Brain microvascular endothelial cell (primary cell): ENCODE results near the gene LGALS9C.
A peak's percentile ranks its signal among the peaks of the same experiment; 100 is the strongest.
"Not testable (repeated sequence)": the region's sequence is repeated elsewhere in the genome, so short reads cannot be mapped to it uniquely, and the experiment has no call there.

Source experiments
- DNase-seq: peaks from one replicate; pipeline ENCODE4 v3.0.0-alpha.2; 2020
- H3K27ac ChIP-seq: fragments of 250-450 bp; sonication (Bioruptor Pico); 2 replicates; pipeline ENCODE4 v1.5.1; 2020; ENCODE audit warnings: mild to moderate bottlenecking, moderate library complexity
- H3K27me3 ChIP-seq: fragments of 250-450 bp; sonication (Bioruptor Pico); replicated peaks from 2 replicates; pipeline ENCODE4 v1.5.1; 2020; ENCODE audit warnings: mild to moderate bottlenecking
- H3K36me3 ChIP-seq: fragments of 250-450 bp; sonication (Bioruptor Pico); replicated peaks from 2 replicates; pipeline ENCODE4 v1.5.1; 2020; ENCODE audit warnings: mild to moderate bottlenecking
- H3K4me3 ChIP-seq: 2 replicates; pipeline ENCODE4 v1.5.1; 2011; ENCODE audit warnings: low read depth, mild to moderate bottlenecking, control low read depth, low read length, moderate library complexity
- in situ Hi-C: cut with HindIII; loops from 2 replicates; pipeline ENCODE4 v1.10.0; 2017; ENCODE audit warnings: low sequenced_read_pairs, low pct_ligation_motif_present

The LGALS9C gene

DNA sequence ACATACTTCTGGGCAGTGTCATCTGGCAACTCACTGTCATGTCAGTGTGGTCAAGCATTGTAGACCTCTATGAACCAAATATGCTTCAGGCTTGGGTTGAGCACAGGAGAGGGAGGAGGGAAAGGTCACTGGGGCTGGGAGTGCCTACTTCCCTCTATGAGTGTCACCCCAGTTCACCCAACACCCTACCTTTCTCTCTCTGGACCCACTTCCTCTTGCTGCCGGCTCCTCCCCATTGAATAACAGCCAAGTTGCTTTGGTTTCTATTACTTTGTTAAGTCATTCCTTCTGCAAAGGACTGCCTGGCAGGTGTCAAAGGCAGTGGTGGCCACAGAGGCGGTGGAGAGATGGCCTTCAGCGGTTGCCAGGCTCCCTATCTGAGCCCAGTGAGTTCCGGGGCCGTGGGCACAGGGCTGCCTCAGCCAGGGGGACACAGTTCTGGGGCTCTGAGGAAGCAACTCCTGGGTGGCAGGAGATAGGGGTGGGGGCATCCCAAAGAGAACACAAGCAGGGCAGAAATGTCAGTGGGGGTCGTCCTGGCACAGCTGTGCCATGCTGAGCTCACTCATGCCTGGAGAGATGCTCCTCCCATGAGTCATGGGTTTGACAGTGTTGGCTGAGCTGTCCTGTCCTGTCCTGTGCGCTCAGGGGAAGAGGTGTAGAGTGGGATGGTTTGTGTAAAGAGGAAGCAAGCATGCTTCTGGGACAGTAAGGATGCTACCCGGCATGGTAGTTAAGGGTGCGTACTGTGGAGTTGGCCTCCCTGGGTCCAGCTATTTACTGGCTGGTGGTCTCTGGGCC is at the start of gene LGALS9C:
LGALS9C (plus strand) TSS at position 282 of the 801 bp plus-strand sequence; CDS start at position 348, 66 bp downstream.
- in situ Hi-C loops, DNase-seq, H3K36me3 ChIP-seq, H3K27me3 ChIP-seq, H3K27ac ChIP-seq, H3K4me3 ChIP-seq: not testable (repeated sequence)

DNA sequence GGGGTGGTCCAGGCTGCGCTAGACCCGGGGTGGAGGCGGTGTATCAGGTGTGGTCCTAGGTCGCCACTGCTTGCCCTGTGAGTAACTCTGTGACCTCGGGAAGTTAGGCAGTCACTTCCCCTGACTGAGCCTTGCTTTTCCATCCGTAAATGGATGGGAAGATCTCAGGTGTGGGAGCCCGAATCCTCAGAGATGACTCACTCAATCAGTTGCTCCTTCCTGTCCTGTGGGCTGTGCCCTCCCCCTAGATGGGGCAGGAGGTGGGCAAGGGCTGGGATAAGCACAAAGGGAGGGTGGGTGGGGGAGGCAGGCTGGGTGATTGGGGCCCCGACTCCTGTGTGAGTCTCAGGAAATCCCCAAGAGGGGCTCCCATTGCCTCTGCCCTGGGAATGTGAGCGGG is 44.4 kb upstream of the LGALS9C start:
- H3K27ac ChIP-seq, H3K36me3 ChIP-seq, DNase-seq, H3K27me3 ChIP-seq, in situ Hi-C loops, H3K4me3 ChIP-seq: not testable (repeated sequence)

DNA sequence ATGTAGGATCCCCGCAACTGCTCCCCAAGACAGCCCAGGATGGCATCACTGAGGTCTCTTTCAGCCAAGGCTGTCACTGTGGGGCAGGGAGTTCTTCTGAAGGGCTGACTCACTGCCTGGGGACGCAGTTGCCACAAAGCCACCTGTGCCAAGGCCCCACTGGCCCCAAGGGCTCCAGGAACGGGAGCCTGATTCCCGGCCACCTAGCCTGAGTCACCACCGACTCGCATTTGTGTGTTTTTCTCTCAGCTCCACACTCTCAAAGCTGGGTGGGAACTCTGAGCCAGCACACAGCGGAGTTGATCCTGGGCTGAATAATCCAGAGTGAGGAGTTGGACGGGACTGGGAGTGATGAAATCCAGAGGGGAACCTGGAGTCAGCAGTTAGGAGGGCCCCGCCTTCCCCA is 37.1 kb upstream of the LGALS9C start:
- H3K4me3 ChIP-seq, H3K27me3 ChIP-seq, in situ Hi-C loops, H3K27ac ChIP-seq, DNase-seq, H3K36me3 ChIP-seq: not testable (repeated sequence)

DNA sequence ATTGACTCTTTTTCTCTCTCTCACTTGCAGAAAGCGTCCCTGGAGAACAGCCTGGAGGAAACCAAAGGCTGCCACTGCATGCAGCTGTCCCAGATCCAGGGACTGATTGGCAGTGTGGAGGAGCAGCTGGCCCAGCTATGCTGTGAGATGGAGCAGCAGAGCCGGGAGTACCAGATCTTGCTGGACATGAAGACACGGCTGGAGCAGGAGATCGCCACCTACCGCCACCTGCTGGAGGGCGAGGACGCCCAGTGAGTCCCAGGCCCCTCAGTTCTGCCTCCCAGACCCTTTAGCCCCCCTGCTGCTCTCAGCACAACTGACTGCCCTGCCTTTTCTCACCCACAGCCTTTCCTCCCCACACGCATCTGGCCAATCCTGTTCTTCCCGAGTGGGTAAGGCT is 34.5 kb upstream of the LGALS9C start:
- H3K4me3 ChIP-seq, H3K27me3 ChIP-seq, H3K27ac ChIP-seq, H3K36me3 ChIP-seq, in situ Hi-C loops: not testable (repeated sequence)
- DNase-seq, result peak; percentile 36

DNA sequence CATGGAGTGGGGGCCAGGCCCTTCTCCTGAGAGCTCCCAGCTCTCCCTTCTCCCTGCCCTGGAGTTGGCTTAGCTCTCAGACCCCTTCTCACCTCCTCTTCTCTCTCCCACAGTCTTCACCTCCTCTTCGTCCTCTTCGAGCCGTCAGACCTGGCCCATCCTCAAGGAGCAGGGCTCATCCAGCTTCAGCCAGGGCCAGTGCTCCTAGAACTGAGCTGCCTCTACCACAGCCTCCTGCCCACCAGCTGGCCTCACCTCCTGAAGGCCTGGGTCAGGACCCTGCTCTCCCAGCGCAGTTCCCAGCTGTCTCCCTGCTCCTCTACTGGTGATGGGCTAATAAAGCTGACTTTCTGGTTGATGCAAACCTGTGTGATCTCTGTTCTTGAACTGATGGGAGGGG is 34.1 kb upstream of the LGALS9C start:
- H3K4me3 ChIP-seq, in situ Hi-C loops: not testable (repeated sequence)

DNA sequence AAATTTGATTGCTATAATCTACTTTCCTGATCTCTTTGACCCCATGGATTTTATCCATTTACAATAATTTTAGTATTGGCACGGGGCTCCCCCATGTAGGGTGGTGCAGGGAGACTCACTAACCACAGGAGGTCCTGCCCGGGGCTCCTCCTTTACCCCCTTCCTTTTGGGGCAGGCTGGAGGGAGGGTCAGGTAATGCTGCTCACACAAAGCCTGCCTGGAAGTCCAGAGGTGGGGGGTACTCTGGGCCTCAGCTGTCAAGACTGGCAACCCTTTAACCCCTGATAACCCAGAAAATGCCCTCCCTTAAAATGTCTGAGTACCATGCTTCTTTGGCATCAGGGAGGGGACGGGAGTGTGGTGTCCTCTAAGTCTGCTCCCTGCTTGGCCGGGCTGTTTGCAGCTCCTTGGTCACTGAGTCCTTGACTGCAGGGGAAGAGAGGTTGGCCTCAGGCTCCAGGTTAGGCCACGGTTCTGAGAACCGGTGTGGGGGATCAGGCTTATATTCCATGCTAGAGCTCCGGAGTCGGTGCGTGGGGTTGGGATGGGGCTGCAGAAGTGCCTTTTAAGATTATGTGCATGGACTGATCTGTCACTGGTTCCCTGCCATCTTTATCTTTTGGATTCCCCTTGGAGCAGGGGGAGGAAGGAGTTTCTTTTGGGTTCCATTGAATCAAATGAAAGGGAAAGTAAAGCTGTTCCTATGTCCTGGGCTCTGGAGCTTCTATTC is 28.9 kb upstream of the LGALS9C start:
- in situ Hi-C loops, H3K36me3 ChIP-seq, H3K27ac ChIP-seq, H3K27me3 ChIP-seq, H3K4me3 ChIP-seq, DNase-seq: not testable (repeated sequence)

More for the DNA sequence above, 34.1 kb upstream of the LGALS9C start:
- H3K36me3 ChIP-seq, H3K27me3 ChIP-seq, DNase-seq, H3K27ac ChIP-seq: not testable (repeated sequence)

DNA sequence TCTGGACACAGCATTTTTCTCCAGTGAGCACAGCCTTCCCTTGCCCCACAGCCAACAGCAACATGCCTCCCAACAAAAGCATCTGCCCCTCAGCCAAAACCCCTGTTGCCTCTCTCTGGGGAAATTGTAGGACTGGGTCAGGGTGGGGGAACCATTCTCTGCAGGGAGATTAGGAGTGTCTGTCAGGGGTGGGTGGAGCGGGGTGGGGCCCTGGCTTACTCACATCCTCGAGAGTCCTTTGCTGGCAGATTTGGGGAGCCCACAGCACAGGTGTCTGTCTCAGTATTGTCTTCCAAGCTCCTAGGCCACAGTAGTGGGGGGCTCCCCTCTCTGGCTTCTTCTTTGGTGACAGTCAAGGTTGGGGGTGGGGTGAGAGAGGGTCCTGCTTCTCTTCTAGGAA is 28.3 kb upstream of the LGALS9C start:
- DNase-seq, H3K4me3 ChIP-seq, in situ Hi-C loops, H3K36me3 ChIP-seq, H3K27me3 ChIP-seq, H3K27ac ChIP-seq: not testable (repeated sequence)

DNA sequence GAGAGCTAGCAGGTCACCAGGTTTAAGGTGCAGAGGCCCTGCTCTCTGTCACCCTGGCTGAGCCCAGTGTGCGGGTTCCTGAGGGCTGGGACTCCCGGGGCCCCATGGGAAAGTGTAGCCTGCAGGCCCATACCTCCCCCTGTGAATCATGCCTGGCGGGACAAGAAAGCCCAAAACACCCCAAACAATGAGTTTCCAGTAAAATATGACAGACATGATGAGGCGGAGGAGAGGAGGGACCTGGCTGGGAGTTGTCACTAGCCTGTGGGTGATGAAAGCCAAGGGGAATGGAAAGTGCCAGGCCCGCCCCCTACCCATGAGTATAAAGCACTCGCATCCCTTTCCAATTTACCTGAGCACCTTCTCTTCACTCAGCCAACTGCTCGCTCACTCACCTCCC is 26.8 kb upstream of the LGALS9C start:
- in situ Hi-C loops, H3K36me3 ChIP-seq, H3K27ac ChIP-seq, H3K27me3 ChIP-seq, H3K4me3 ChIP-seq, DNase-seq: not testable (repeated sequence)

DNA sequence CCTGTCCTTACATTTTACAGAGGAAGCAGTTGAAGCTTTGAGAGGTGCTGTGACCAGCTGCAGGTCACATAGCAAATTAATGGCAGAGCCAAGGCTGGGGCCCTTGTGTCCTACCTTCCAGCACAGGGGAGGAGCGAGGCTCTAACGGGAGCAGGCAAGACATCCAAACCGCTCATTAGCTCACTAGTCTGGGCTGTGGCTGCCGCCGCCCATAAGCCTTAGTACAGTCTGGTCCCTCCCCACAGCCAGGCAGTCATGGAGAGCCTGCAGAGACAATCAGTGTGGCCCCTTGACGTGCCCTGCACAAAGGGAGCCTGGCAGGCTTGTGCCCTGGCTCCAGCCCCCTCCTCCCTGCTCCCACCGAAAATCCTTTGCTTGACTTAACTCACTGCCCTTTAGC is 25.6 kb upstream of the LGALS9C start:
- DNase-seq, in situ Hi-C loops, H3K36me3 ChIP-seq, H3K27ac ChIP-seq, H3K27me3 ChIP-seq, H3K4me3 ChIP-seq: not testable (repeated sequence)

DNA sequence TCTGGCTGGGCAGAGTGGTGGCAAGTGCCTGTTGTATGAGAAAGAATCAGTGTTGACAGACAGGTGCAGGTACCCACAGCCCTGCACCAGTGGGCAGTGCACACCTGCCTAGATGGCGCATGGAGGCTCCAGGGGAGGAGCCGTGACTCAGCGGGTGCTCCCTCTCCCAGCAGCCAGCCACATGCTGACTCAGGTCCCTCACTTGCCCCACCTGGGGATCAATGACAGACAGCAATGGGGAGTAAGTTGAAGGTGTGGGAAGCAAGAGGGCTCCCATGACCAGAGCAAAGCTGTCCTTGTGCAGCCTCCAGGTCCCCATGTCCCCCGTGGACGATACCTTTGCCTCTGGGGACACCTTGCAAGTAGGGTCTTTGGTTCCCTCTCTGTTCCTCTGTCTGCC is 24.6 kb upstream of the LGALS9C start:
- H3K27ac ChIP-seq, H3K27me3 ChIP-seq, in situ Hi-C loops, H3K4me3 ChIP-seq, H3K36me3 ChIP-seq, DNase-seq: not testable (repeated sequence)

DNA sequence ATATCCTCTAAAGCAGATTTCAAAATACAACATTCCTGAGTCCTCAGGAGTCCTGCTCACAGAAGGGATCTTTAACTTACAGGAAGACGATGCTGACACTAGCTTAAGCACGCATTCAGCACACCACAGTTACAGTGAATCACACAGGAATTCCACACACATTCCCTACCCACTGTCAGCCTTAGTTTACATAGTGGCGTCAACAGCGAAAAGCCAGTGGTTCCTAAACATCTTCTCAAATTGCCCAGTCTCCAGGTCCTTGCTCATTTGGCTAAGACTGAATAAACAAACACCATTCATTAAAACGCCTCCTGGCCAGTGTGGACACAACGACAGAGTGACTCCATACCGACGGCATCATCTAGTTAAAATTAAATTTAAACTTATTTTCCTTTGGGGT is 17.6 kb upstream of the LGALS9C start:
- H3K27me3 ChIP-seq, H3K27ac ChIP-seq, H3K4me3 ChIP-seq, in situ Hi-C loops, H3K36me3 ChIP-seq: not testable (repeated sequence)
- peak; percentile 74 for DNase-seq

DNA sequence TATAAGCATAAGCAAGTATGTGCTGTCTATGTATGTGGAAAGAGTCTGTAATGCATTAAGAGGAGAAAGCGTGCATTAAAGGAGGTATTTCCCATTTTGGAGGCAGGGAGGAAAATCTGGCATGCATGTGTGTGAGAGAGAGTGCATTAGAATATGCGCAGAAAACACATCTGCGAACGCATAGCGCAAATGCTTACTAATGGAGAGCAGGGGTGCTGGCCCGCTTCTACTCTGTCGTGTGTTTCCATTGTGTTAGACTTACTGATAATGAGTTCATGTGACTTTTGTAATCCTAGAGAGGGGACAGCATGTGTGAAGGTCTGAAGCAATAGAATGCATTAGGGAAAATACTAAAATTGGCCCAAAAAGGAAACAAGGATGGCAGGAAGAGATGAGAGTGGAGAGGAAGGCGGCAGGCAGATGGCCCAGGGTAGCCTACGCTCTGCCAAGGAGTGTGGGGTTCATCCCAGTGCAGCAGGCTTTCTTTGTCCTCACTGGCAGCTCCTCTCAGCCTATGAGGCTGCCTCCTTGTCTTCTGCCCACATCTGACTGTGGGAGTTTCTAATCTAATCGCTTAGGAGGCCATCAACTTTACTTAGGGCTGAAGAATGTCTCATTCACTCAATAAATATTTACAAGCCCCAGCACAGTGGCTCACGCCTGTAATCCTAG is 12.6 kb upstream of the LGALS9C start:
- H3K36me3 ChIP-seq, H3K4me3 ChIP-seq, in situ Hi-C loops, H3K27me3 ChIP-seq, H3K27ac ChIP-seq, DNase-seq: not testable (repeated sequence)

DNA sequence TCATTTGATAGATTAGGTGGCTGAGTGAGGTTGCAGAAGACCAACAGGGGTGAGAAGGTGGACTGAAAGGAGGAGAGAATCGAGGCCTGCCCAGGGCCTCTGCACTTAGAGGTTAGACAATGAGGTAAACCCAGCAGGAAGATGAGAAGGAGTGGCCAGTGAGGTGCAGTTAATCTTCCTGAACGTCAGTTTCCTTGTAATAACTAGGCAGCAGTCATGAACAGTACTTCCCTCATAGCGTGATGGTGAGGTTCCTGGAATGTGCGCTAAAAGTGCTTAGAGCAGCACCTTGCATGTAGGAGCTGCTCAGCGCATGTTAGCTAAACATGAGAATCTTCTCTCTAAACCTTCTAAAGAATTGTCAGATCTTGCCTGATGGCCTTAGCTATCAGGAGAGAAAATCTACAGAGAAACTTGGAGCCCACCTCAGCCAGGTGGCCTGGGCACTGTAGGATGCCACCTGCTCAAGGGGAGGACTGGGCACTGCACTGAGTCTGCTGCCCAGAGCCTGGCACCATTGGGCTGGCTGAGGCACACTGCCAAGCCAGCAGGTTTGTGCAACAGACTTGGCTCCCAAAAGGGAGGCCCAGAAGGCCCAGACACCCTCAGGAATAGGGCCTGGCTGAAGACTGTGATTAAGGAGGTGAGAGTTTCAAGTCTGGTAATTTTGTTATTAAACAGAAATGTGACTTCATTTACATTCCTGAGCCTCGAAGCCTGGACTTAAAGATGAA is 10.2 kb upstream of the LGALS9C start:
- H3K27ac ChIP-seq, H3K36me3 ChIP-seq, DNase-seq, in situ Hi-C loops, H3K27me3 ChIP-seq, H3K4me3 ChIP-seq: not testable (repeated sequence)

DNA sequence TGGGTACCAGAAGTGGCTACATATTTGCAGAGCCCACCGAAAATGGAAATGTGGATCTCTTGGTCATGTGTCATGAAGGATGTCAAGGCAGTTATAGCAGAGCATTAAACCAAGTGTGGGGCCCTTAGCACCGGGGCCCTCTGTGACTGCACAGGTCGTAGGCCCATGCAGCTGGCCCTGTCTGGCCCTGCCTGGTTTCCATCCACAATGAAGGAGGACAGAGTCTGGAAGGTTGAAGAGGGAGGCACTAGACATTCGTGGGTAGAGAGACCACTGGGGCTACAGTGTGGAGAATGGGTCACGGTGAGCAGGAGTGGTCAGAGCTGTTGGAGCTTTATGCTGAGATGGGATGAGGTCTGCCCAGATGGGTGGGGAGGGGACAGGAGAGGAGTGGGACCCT is 9.6 kb upstream of the LGALS9C start:
- H3K27me3 ChIP-seq, in situ Hi-C loops, H3K27ac ChIP-seq, DNase-seq, H3K36me3 ChIP-seq, H3K4me3 ChIP-seq: not testable (repeated sequence)
